Left colon (tissue), 2 donors: ENCODE data around the gene KCNB1. TPM values are rescaled to one million over a fixed set of nuclear protein-coding genes. Genes with fewer than 3 reads are reported as not detected.

Experiments used
- ATAC-seq: fragments of 200-7000 bp; cut with Tn5 transposase; one replicate; pipeline ENCODE4 v1.9.1; 2020; ENCODE audit warnings: mild to moderate bottlenecking, moderate library complexity
- DNase-seq, 2 donors: peaks; one replicate each; pipeline ENCODE4 v3.0.0-alpha.2; 2020
- intact Hi-C, 2 donors: fragments of 100-400 bp; cut with DNase I in 1 of 2; cut with micrococcal nuclease in 1 of 2; formaldehyde crosslinking; loops; one replicate each; pipeline versions ENCODE4 v1.11.2 to v1.14.0; 2022; cut with DNase I, micrococcal nuclease
- total RNA-seq, 2 donors: library from RNA; stranded (reverse); fragmentation: NEBNext Ultra II Directional; extraction: Animal tissue kit (Norgen Biotek cat#: 25700); gene quantifications; one replicate each; pipeline ENCODE4 v1.2.1, GENCODE V29; 2021
- donor health status: DM: no; HTN: no; CAD: no.
- donor health status: DM: yes; HTN: yes; CAD: no.

Gene KCNB1
- total RNA-seq, 2 donors from 2014 or later, result 0.24 to 2.0 TPM

DNA sequence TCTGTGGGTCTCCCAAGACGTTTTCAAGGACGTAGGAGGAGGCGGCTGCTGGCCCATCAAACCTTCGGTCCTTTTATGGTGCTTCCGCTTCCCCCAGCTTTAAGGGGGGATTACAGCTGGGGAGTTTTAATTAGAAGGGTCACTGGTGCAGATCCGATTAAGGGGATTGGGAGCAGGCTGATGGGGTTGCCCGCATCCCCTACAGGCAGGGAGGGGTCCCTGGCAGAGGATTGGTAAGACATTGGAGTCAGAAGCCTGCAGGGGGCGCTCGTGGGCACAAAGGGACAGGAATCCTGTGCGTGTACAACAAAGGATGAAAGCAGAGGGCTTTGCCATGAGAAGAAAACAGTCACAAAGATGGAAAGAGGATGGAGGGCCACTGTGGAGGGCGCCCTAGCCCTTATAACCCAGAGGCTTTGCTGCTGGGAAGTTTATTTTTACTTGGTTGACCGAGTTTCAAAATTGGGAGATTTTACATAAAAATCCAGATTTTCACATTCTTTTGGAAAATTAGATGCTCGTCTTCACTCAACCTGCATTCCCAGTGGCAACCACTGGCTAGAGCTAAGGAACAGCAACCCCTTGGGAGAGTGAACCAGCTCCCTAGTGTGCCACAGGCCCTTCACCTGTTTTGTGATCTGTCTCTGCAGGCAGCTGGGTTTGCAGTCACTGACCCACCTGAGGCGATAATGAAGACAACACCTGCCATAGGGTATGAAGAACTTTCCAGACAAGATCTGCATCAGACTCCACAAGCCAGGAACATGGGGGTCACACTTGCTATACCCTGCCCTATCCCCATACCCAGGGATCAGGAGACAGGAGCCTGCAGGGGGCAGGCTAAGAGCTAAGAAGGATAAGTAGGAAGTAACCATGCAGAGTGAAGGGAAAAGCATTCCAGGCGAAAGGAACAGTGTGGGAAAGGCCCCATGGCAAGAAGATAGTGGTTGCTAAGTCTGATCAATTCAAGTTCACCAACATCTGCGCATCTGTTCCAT lies 97.7 kb downstream of the KCNB1 start:
- DNase-seq (peak; percentile 58 to 74), ATAC-seq (peak; percentile 70)
- intact Hi-C loops, result no loop called here

DNA sequence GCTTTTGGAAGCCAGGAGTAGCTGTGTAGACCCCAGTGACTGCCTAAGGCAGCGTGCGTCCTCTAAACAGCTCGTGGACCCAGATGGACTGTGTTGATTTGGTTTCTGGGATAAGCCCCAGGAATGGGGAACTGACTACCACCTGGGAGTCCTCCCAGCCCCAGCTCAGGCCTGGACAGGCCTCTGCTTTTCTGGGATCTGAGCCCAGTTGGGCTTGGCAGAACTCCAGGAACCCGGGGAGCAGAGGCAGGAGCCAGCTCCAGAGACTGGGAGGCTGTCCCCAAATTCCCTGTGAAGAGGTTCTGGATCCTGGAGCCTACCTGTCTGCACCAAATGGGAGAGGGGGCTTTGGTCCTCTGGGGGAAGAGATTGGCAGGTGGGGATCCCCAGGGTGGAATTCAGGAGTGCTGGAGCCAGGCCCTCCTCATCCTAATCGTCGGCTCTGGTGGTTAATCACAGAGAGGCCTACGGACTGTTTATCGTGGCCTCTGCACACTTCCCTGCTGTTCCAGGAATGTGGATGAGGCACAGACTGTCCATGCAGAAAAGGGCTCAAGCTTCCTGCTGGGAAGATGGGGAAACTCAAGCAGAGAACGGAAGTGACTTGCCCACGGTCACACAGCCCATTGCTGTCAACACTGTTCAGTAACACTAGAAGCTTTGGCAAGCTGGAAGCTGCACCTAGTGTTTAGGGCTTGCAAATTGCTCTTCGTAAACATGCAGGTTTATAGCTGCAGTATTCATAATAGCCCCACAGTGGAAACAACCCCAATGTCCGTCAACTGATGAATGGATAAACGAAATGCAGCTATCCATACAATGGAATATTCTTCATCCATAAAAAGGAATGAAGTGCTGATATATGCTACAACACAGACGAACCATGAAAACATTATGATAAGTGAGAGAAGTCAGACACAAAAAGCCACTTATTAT lies 100.6 kb downstream of the KCNB1 start:
- DNase-seq, result peak; percentile 40 to 77
- peak; percentile 18 for ATAC-seq
- intact Hi-C loops, result no loop called here

DNA sequence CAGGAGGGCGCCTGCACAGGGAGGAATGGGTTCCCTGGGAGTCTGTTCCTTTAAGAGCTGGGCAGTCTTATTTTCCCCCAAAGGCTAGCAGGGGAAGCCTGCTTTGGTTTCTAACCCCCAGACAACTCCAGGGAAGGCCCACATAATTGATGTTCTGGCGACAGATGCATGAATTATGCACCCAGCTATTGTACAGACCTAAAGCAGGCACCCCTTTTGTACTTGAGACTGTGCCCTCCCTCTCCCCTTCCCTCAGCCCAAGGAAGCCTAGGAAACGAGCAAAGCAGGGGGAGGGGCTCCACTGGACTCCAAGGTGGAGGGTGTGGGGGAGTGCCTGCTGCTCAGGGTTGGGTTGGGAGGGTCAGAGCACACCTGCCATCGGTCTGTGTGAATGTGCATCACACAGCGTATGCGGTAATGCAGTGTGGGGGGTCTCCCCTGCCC lies 102.1 kb downstream of the KCNB1 start:
- no peak for ATAC-seq
- no peak for DNase-seq
- intact Hi-C loops, result no loop called here

DNA sequence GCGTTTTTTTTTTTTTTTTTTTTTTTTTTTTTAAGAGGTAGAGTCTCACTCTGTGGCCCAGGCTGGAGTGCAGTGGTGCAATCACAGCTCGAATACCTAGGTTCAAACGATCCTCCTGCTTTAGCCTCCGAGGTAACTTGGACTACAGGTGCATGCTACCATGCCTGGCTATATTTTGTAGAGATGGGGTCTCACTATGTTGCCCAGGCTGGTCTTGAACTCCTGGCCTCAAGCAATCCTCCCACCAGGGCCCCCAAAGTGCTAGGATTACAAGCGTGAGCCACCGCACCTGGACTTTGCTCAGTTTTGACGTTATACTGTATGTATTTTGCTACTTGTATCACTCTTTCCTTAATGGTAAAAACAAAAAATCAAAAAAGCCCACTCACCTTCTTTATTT lies 103.1 kb downstream of the KCNB1 start:
- ATAC-seq, result no peak

DNA sequence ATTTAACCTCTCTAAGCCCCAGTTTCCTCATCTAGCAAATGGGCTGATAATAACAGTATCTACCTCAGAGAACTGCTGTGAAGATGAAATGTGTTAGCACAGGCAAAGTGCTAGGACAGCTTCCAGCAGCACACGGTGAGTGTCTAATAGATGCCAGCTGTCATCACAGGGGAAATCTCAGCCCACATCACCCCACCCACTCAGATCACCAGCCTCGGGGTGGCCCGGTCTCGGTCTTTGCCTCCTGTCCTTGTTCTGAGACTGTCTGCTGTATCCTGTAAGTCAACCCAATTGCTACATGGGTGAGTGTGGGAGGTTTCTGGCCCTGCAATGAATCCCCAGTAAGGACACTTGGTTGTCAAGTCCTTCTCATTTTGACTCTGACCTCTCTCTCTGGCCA lies 105.1 kb downstream of the KCNB1 start:
- intact Hi-C loops, result no loop called here

More for the DNA sequence above, 103.1 kb downstream of the KCNB1 start:
- DNase-seq, result no peak
- intact Hi-C loops, result no loop called here

DNA sequence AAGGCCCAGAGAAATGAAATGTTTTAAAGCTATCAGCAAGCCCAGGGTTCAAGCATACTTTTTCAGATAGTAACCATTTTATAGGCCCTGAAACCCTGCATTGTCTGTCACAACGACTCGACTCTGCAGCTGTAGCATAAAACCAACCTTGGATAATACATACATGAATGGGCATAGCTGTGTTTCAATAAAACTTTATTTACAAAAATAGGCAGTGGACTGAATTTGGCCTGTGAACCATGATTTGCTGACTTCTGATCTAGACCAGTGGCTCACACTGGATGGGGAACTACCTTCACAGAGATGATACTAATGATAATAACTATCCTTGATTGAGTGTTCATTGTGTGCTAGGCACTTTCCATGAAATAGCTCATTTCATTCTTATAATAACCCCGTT lies 107.3 kb downstream of the KCNB1 start:
- DNase-seq, result no peak
- intact Hi-C loops, result no loop called here
- ATAC-seq, result no peak

More for the DNA sequence above, 105.1 kb downstream of the KCNB1 start:
- no peak for DNase-seq
- ATAC-seq, result no peak

DNA sequence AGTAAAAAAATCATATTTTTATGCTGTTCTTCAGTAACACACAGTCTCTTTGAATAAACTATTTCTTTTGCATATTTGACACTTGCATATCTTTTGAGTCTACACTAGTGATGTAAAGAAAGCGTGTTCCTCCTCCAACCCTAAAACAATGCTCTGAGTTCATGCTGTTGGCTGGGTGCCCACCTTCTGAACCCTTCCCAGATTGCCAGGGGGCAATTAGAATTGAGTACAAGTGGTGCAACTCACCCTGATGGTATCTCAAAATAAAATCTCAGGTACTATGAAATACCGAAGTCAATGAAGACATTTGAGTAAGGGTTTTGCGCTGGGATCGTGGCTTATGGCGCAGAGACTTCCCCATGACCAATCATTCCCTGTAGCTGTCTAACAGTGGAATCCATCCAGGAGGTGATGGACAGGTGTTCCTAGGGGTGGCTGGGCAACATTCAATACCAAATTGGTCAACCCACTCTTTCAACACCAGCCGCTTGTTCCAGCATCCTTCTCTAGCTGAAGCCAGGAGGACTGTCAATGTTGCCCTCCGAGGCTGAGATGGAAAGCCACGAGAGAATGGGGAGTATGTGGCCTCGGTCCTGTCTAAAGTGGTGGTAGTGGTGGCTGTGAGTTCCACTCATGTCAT lies 110.3 kb downstream of the KCNB1 start:
- intact Hi-C loops, result no loop called here
- ATAC-seq (no peak), DNase-seq (no peak)

DNA sequence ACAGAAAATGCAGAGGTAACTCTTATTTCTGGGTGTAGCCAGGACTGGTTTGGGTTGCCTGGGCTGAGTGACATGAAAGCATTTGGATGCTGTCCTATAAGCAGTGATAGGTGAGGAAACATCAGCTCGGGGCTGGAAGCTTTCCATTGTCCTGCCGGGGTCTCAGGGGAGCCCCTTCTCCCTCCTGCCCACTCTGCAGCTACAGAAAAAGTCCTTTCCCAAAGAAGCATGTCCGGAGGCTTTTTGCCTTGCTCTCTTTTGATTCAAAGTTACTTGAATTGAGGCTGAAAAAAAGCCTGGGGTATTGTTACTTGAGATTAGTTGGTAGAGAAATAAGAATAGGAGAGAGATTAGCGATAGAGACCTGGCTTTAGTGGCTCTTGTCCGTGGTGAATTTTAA lies 113.9 kb downstream of the KCNB1 start:
- ATAC-seq (no peak), DNase-seq (no peak)
- intact Hi-C loops, result no loop called here

DNA sequence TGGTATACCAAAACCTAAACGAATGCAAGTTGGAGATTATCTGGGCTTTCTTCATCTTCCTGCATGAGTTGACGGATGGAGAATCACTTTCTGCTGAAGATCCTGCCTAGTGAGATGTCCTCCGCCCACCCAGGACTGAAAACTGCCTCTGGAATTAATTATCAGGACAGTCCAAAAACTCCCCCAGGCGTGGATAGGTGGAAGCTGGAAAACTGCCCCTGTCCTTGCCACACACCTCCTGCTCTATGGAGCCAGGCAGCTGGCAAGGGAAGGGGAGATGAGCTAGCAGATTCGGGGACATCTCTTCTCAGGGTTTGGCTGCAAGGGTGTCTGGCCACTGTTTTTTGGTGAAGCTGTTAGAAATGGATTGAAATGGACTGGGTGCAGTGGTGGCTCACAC lies 115.4 kb downstream of the KCNB1 start:
- ATAC-seq, result no peak

DNA sequence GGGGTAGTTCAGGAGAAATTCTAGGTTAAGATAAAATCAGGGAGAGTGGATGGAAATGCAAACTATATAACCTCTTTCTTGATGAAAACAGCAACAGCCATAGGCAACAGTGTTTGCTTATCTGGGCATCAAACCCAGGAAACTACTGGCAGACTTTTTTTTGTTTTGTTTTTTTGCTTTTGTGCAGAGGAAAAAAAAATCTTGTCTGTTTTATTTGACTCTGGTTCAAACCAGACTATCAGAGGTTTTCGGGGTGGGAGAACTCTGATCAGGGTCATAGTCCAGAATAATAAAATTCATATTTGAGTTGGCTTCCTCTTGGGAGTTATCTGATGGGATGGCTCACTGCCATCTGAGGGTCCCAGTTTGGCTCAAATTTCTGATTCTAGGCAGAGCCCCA lies 115.8 kb downstream of the KCNB1 start:
- ATAC-seq (no peak), DNase-seq (no peak)
- intact Hi-C loops, result no loop called here

More for the DNA sequence above, 115.4 kb downstream of the KCNB1 start:
- intact Hi-C loops, result no loop called here
- no peak for DNase-seq

DNA sequence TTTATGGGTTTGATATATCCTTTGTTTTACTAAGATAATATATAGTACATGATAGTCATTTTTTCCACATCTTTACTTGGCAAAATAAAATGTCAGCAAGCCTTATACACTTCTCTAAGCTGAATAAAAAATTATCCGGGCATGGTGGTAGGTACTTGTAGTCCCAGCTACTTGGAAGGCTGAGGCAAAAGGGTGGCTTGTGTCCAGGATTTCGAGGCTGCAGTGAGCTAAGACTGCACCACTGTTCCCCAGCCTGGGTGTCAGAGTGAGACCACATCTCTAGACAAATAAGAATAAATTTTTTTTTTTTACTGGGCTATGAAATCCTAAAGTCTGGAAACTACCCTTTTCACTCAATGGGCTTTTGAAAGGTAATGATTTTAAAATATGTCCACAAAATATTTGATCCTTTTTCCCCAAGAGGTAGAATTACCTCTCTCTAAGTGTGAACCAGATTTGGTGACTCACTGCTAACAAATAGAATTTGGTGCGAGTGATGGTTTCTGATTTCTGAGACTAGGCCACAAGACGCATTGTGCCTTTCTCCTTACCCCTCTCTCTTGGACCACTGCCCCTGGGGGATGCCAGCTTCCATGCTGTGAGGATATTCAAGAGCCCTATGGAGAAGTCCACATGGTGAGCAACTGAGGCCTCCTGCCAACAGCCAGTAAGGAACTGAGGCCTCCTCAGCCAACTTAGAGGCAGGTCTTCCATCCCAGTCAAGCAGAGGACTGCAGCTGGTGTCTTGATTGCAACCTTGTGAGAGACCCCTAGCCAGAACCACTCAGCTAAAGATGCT lies 120.4 kb downstream of the KCNB1 start:
- ATAC-seq, result no peak
- peak in 1 of 2 donors; percentile 42 for DNase-seq
- intact Hi-C loops, result no loop called here

DNA sequence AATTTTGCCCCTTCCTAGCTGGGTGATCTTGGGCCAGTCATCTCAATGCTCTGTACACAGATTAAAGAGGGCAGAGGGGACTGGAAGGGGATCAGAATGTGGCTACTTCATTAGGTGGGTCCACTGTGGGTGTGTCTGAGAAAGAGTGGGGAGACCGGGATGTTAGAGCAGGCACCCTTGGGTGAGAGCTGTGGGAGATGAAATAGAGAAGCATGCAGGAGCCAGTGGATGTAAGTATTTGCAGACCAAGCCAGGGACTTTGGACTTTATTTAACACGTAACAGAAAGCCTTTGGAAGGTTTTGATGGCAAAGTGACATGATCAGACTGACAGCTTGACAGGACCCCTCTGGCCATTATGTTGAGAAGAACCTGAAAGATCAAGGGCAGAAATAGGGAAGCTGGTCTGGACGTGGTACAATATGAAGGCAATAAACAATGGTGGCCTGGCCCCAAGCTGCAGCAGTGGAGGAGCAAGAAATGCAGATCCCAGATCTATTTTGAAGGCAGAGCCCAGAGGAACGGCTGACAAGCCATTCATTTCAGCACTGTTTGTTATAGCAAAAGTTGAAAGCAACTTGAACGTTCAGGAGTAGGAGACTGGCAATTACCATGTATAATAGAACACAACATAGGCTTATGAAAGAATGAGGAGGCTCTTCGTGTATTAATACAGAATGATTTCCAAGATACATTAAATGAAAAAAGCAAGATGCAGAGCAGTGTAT lies 122.1 kb downstream of the KCNB1 start:
- intact Hi-C loops, result no loop called here
- no peak for ATAC-seq
- no peak for DNase-seq

DNA sequence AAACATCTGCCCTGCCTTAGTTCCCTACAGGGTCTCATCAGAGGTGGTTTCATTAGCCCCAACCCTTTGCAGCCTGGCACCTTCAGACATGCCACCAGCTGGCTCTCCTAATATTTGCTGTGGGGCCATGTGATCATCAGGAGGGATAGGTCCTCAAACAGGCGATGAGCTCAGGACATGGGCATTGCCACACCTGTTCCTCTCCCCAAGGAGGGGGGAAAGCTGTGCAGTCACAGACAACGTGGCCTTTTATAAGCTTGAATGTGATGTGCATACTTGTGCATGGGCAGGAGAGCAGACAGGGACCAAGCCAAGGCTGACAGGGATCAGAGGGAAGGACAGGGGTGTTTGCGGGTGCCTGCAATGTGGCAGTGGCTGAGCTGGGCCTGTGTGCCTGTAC lies 125.8 kb downstream of the KCNB1 start:
- DNase-seq (no peak), ATAC-seq (no peak)

DNA sequence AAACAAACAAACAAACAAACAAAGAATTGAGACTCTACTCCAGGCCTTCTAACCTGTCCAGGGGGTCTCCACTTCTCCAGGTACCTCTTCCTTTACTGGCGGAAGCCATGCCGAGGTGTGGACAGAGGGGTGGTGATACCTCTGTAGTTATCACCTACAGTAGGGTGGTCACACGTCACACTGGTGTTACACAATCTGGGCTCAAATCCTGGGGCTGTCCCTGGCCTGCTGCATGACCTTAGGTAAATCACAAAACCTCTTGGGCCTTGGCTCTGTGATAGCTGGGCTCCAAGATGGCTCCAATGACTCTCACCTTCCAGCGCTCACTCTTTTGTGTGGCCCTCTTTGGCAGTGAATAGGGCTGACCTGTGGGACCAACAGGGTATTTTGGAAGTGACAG lies 127.8 kb downstream of the KCNB1 start:
- no peak for ATAC-seq
- intact Hi-C loops, result no loop called here
- no peak for DNase-seq

More for the DNA sequence above, 125.8 kb downstream of the KCNB1 start:
- intact Hi-C loops, result no loop called here

DNA sequence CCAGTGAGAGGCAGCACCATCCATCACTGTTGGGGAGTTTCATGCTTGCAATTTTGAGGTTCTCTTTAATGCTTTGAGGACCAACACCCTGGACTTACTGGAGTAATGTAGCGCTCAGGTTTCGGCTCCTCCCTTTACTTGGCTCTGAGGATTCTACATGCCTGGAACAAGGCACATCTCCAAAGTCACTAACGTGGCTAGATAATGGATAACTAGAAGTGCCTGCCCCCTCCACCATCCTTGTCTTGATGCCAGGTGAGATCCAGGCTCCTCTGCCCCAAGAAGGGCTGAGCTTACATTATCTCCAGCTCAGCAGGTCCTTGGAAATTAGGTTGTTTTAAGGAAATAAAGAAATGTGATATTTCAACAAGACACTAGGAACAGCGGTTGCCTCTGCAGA lies 129.1 kb downstream of the KCNB1 start:
- no peak for ATAC-seq
- no peak for DNase-seq
- intact Hi-C loops, result no loop called here

DNA sequence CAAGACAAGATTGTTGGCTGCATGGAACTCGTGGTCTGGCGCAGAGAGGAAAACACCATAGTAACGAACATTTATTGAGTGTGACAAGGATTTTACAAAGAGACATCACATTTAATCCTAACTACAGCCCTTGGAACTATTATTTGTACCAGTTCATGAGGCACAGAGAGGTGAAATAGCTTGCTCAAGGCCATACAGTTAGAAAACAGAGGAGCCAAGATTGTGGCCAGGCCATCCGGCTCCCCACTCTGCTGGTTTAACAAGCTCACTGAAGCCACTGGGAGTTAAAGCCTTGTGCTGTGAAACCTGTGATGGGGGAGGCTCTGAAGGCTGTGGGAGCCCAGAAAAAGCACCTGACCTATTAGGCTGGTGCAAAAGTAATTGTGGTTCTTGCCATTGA lies 129.7 kb downstream of the KCNB1 start:
- ATAC-seq, result no peak
- intact Hi-C loops, result no loop called here

DNA sequence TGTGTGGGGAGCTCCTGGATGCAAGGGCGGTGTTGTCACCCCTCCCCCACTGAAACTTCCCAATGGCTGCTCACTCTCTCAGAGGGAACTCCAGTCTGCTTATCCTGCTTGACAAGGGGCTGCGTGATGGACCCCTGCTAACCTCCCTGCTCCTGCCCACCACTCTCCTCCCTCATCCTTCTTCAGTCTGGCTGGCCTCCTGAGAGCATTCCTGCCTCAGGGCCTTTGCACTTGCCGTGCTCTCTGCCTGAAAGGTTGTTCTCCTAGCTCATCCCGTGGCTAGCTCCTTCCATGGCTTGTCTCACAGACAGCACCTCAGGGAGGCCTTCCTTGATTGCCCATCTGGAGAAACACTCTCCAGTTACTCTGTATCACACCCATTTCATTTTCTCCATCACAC lies 130.7 kb downstream of the KCNB1 start:
- DNase-seq (no peak), ATAC-seq (no peak)
- intact Hi-C loops, result no loop called here

More for the DNA sequence above, 129.7 kb downstream of the KCNB1 start:
- DNase-seq, result no peak
